Calu3 (cell line): ENCODE measurements around the gene UVRAG. TPM values are rescaled to one million over a fixed set of nuclear protein-coding genes. Genes with fewer than 3 reads are reported as not detected.

Experiments used
- BruUV-seq: library from RNA; stranded (reverse); fragments of 400-500 nt; replicated peaks from 2 replicates; lab custom pipeline; 2021; lab: Mats Ljungman, UMichigan
- CTCF ChIA-PET: fragments of 300-600 bp; sonication (Branson Sonifier 250); formaldehyde crosslinking; loops from one replicate; lab custom pipeline; 2022; ENCODE audit warnings: antibody characterized with exemption; lab: Charles Lee
- DNase-seq: peaks from one replicate; pipeline ENCODE4 v3.0.0; 2022
- H3K27ac Mint-ChIP-seq: one replicate; pipeline ENCODE4 v1.8.0; 2022; ENCODE audit warnings: mixed read lengths; ENCODE audit not compliant: unreplicated experiment
- H3K27me3 Mint-ChIP-seq: one replicate; pipeline ENCODE4 v1.8.0; 2022; ENCODE audit warnings: mixed read lengths; ENCODE audit not compliant: unreplicated experiment
- H3K36me3 Mint-ChIP-seq: one replicate; pipeline ENCODE4 v1.8.0; 2022; ENCODE audit warnings: mild to moderate bottlenecking, moderate library complexity, mixed read lengths; ENCODE audit not compliant: insufficient read depth, unreplicated experiment
- H3K4me1 Mint-ChIP-seq: one replicate; pipeline ENCODE4 v1.8.0; 2022; ENCODE audit warnings: mild to moderate bottlenecking, low read depth, mixed read lengths; ENCODE audit not compliant: unreplicated experiment
- H3K4me3 Mint-ChIP-seq: one replicate; pipeline ENCODE4 v1.8.0; 2022; ENCODE audit warnings: mild to moderate bottlenecking, low read depth, moderate library complexity, mixed read lengths; ENCODE audit not compliant: unreplicated experiment
- H3K9me3 Mint-ChIP-seq: one replicate; pipeline ENCODE4 v1.8.0; 2022; ENCODE audit warnings: low read depth, mixed read lengths; ENCODE audit not compliant: unreplicated experiment
- intact Hi-C: fragments of 100-400 bp; cut with micrococcal nuclease; formaldehyde crosslinking; loops from one replicate; pipeline ENCODE4 v1.10.0; 2022; ENCODE audit not compliant: unreplicated experiment
- total RNA-seq: library from RNA; stranded (reverse); gene quantifications from 2 replicates; pipeline ENCODE4 v1.2.3, GENCODE V29; 2022
- TF ChIP-seq, protein P1 (sequence below): fragments of 200-600 bp; IDR thresholded peaks from one replicate; pipeline ENCODE4 v1.8.0; 2022; ENCODE audit warnings: antibody characterized with exemption; ENCODE audit not compliant: unreplicated experiment

The UVRAG gene
- total RNA-seq, 1 experiment from 2014 or later, result 18.5 TPM

DNA sequence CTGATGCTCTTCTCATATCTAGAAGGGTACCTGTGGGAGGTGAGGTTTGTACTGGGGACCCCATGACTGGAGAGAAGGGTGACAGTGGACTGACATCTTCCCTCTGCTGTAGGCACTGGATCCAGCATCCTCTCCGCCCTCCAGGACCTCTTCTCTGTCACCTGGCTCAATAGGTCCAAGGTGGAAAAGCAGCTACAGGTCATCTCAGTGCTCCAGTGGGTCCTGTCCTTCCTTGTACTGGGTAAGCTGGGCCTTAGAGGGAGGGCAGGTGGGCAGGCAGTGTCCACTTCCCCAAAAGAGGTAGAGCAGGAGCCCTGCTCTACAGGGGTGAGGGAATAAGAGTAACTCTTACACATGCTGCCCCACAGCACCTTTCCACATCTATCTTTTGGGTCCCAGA lies 30.5 kb upstream of the UVRAG start:
- no peak for DNase-seq
- intact Hi-C loops, result no loop called here
- Mint-ChIP-seq H3K27ac (no peak overlapping the region), H3K9me3 (no peaks in the 10 kb centered on the region), H3K4me1 (peaks cover 15% of the 10 kb centered on the region), H3K4me3 (no peak overlapping the region), H3K27me3 (no peaks in the 10 kb centered on the region), H3K36me3 (peaks cover 7% of the 10 kb centered on the region)
- CTCF ChIA-PET, result no interaction called here
- no TSS peak for BruUV-seq
- TF ChIP-seq, protein P1, sequence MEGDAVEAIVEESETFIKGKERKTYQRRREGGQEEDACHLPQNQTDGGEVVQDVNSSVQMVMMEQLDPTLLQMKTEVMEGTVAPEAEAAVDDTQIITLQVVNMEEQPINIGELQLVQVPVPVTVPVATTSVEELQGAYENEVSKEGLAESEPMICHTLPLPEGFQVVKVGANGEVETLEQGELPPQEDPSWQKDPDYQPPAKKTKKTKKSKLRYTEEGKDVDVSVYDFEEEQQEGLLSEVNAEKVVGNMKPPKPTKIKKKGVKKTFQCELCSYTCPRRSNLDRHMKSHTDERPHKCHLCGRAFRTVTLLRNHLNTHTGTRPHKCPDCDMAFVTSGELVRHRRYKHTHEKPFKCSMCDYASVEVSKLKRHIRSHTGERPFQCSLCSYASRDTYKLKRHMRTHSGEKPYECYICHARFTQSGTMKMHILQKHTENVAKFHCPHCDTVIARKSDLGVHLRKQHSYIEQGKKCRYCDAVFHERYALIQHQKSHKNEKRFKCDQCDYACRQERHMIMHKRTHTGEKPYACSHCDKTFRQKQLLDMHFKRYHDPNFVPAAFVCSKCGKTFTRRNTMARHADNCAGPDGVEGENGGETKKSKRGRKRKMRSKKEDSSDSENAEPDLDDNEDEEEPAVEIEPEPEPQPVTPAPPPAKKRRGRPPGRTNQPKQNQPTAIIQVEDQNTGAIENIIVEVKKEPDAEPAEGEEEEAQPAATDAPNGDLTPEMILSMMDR, result no peak

DNA sequence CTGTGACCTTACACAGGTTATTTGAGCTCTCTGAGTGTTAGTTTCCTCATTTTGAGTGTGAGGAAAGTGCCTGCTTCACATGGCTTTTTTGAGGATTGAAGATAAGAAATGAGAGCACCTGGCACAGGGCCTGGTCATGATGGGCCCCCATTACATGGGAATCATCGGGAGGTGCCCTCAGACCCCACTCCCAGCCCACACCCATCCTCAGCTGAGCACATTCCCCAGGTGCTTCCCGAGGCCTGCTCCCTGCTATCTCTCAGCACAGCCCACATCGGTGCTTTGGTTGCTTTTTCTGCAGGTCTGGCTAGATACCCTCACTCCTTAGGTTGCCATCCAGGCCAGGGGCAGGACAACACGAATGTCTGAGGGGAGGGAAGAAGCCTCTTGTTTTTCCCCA lies 29.8 kb upstream of the UVRAG start:
- TF ChIP-seq, protein P1, result no peak
- CTCF ChIA-PET, result interaction anchor here (0.6 kb wide), 1 partner anchor 42 kb away, joined by 4 read pairs; no protein-coding TSS in a partner anchor
- H3K36me3 Mint-ChIP-seq, result peaks cover 7% of the 10 kb centered on the region
- H3K27me3 Mint-ChIP-seq, result no peaks in the 10 kb centered on the region
- H3K4me1 Mint-ChIP-seq, result peaks cover 15% of the 10 kb centered on the region
- intact Hi-C loops, result no loop called here
- H3K9me3 Mint-ChIP-seq, result no peaks in the 10 kb centered on the region
- no TSS peak for BruUV-seq
- no peak for DNase-seq
- H3K27ac Mint-ChIP-seq, result no peak overlapping the region
- no peak overlapping the region for H3K4me3 Mint-ChIP-seq

DNA sequence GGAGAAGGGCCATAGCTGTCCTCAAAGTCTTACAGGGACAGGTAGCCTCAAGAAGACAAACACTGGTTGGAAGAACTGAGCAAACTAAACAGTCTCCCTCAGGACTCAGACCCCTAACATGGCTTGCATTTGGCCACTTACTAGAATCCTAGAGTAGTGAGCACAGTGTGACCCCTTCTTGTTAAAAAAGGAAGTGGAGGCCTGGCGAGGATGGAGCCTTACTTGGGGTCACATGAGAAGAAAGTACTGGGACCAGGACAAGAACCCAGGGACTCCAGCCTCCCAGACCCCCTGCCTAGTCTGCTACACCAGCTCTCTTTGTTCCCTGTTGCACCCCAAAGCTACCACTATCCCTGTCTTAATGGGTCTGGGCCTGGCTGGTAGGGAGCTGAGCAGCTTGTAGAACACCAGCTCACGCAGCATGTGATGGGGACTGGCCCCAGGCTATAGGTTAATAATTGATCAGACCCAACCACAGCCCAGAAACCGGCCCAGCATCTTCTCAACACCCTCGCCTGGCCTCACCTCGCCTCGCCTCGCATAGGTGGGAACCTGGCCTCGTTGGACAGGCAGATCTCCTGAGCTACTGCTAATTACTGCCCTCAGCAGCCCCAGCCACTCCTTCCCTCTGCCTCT lies 28.8 kb upstream of the UVRAG start:
- TF ChIP-seq, protein P1, result no peak
- intact Hi-C loops, result no loop called here
- no peaks in the 10 kb centered on the region for H3K27me3 Mint-ChIP-seq
- BruUV-seq, result no TSS peak
- CTCF ChIA-PET, result interaction anchor here (0.5 to 1.4 kb wide), 8 partner anchors 16 to 523 kb away, joined by 3 to 4 read pairs (median 4); partner anchors contain the start of gene DGAT2
- peak overlapping the region; percentile 36 for H3K27ac Mint-ChIP-seq
- no peaks in the 10 kb centered on the region for H3K9me3 Mint-ChIP-seq
- DNase-seq, result peak; percentile 90
- peaks cover 21% of the 10 kb centered on the region for H3K4me1 Mint-ChIP-seq
- H3K36me3 Mint-ChIP-seq, result peaks cover 7% of the 10 kb centered on the region
- H3K4me3 Mint-ChIP-seq, result no peak overlapping the region

DNA sequence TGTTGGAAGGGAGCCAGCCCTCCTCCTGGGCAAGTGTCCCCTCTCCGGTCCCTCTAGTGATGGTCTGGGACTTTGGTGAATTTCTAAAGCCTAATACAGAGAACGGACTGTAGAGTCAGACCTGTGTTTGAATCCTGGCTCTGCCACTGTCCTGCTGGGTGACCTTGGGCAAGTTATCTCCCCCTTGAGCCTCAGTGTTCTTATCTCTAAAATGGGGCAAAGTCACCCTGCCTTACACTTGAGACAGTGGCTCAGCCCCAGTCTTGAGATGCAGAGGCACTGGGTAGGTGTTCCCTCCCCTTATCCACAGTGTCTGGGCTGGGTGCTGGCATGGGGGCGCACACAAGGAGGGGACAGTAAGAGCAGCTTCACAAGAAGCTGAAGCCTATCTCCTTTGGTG lies 25.5 kb upstream of the UVRAG start:
- Mint-ChIP-seq H3K4me3 (no peak overlapping the region), H3K27me3 (no peaks in the 10 kb centered on the region), H3K9me3 (no peaks in the 10 kb centered on the region), H3K4me1 (peaks cover 28% of the 10 kb centered on the region), H3K27ac (no peak overlapping the region), H3K36me3 (peaks cover 7% of the 10 kb centered on the region)
- intact Hi-C loops, result no loop called here
- no TSS peak for BruUV-seq
- TF ChIP-seq, protein P1, result no peak
- DNase-seq, result no peak
- CTCF ChIA-PET, result no interaction called here
